ENCODE measurements around the gene RILPL2. TPM values are rescaled to one million over a fixed set of nuclear protein-coding genes. Genes with fewer than 3 reads are reported as not detected.

RILPL2 gene
- total RNA-seq, 1 donor from 2014 or later = 0.10 TPM

DNA sequence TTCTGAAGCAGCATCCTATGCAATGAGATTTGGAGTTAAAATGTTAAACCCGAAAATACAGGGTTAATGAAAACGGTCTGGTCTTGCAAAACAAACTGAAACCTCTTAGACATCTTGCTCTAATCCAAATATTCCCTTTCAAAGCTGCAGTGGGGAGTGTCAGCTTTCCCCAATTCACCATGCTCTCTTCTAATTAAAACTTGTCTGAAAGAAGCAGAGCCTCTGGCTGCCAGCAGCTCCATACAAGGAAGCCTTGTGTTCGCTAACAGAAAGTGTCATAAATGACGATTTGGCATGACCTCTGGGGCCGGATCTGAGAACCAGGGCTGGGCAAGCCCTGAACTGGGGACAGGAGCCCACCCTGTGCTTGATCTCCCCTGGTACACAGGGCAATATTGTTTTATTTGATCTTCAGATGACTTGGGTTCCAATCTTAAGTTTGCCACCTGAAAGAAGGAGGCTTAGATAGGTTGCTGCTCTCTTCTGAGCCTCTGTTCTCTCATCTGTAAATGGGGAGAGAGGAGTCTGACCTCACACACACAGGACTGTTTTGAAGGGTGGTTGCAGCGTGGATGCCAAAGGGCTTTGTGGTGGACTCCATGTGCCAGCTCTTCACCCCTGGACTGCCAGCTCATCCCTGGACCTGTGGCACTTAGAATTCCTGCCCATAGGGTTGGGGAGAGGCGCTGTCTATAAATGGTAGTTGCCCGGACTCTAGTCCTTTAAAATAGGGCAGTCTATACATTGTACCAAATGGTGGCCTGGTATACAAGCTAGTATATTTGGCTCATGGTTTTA, 44.7 kb downstream of the RILPL2 start:
- Mint-ChIP-seq H3K4me1 (ENCODE audit: low read depth, unreplicated experiment) (peaks cover 10% of the 10 kb centered on the region), H3K36me3 (ENCODE audit: unreplicated experiment) (no peaks in the 10 kb centered on the region), H3K27me3 (ENCODE audit: unreplicated experiment) (peaks cover 21% of the 10 kb centered on the region), H3K9me3 (ENCODE audit: unreplicated experiment) (peaks cover 11% of the 10 kb centered on the region), H3K27ac (ENCODE audit: unreplicated experiment) (no peak overlapping the region), H3K4me3 (ENCODE audit: unreplicated experiment) (no peak overlapping the region)
- TF ChIP-seq, protein P1, sequence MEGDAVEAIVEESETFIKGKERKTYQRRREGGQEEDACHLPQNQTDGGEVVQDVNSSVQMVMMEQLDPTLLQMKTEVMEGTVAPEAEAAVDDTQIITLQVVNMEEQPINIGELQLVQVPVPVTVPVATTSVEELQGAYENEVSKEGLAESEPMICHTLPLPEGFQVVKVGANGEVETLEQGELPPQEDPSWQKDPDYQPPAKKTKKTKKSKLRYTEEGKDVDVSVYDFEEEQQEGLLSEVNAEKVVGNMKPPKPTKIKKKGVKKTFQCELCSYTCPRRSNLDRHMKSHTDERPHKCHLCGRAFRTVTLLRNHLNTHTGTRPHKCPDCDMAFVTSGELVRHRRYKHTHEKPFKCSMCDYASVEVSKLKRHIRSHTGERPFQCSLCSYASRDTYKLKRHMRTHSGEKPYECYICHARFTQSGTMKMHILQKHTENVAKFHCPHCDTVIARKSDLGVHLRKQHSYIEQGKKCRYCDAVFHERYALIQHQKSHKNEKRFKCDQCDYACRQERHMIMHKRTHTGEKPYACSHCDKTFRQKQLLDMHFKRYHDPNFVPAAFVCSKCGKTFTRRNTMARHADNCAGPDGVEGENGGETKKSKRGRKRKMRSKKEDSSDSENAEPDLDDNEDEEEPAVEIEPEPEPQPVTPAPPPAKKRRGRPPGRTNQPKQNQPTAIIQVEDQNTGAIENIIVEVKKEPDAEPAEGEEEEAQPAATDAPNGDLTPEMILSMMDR (IDR thresholded peaks at IDR 0.05; ENCODE audit: partially characterized antibody, unreplicated experiment) = no peak
- DNase-seq = no peak

DNA sequence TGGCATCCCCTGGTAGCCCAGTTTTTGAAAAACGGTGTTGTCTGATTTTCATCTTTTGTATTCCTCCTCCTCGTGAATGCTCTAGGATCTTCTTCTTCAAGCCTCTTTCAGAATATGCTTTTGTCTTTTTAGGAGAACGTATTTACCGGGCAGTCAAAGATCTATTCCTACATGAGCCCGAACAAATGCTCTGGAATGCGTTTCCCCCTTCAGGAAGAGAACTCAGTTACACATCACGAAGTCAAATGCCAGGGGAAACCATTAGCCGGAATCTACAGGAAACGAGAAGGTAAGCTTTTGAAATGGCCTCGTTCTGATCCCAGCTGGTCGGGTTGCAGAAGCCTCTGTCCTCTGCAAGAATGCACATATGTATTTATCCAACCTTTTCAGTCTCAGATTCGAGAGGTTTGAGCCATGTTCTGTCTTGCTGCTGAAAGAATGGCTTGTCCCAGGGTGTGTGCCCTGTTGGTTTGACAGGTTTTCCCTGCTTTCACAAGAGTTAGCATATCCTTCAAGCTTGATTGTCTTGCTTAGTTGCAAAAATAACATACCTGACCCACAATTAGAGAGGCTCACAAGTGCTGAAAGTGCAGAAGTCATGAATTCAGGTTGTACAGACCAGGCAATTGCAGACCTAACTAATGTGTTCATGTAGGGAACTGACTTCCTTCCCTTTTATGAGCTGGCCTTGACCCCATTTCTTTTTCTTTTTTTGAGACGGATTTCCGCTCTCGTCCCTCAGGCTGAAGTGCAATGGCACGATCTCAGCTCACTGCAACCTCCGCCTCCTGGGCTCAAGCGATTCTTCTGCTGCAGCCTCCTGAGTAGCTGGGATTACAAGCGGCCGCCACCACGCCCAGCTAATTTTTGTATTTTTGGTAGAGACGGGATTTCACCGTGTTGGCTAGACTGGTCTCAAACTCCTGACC, 45.7 kb downstream of the RILPL2 start:
- Mint-ChIP-seq H3K36me3 (ENCODE audit: unreplicated experiment) (no peaks in the 10 kb centered on the region), H3K4me1 (ENCODE audit: low read depth, unreplicated experiment) (peaks cover 10% of the 10 kb centered on the region), H3K27me3 (ENCODE audit: unreplicated experiment) (peaks cover 21% of the 10 kb centered on the region), H3K4me3 (ENCODE audit: unreplicated experiment) (peak overlapping the region; percentile 95), H3K27ac (ENCODE audit: unreplicated experiment) (peak overlapping the region; percentile 9), H3K9me3 (ENCODE audit: unreplicated experiment) (peaks cover 8% of the 10 kb centered on the region)
- DNase-seq = no peak
- TF ChIP-seq, protein P1 (IDR thresholded peaks at IDR 0.05; ENCODE audit: partially characterized antibody, unreplicated experiment) = no peak

DNA sequence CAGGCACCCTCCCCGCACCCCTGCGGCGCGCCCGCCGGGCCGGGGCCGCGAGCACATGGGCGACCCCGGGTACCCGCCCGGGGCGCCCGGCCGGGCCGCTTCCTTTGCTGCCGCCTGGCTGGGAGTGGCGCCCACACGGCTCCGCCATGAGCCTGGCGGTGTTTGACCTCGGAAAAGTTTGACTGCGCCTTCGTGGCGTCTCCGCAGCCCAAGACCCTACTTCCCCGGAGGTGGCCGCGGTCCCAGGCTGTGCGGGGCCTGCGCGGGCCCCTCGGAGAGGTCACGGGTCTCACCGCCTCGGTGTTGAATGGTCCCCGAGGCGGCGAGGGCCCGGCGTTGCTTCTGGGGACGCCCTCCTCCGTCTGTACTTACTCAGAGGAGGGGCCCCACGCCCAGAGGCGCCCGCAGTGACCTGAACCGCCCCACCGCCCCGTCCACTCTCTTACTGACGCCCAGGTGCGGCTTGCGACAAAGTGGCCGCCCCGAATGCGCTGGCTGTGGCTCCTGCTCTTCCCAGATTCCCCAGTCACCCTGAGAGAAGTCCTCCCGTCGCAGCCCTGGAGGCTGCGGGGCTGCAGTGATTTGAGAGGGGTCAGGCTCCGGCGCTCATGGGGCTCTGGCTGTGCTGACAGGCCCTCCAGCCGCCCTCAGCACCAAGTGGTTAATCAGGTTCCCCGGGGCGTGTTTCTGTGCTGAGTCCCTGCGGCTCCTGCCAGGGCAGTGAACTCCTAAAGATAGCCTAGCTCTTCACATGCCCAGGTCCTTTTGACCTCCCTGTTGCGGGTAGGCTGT, 46.7 kb downstream of the RILPL2 start:
- Mint-ChIP-seq H3K9me3 (ENCODE audit: unreplicated experiment) (peaks cover 8% of the 10 kb centered on the region), H3K27ac (ENCODE audit: unreplicated experiment) (peak overlapping the region; percentile 64), H3K4me3 (ENCODE audit: unreplicated experiment) (peak overlapping the region; percentile 95), H3K36me3 (ENCODE audit: unreplicated experiment) (no peaks in the 10 kb centered on the region), H3K27me3 (ENCODE audit: unreplicated experiment) (peaks cover 20% of the 10 kb centered on the region), H3K4me1 (ENCODE audit: low read depth, unreplicated experiment) (peaks cover 10% of the 10 kb centered on the region)
- TF ChIP-seq, protein P1 (IDR thresholded peaks at IDR 0.05; ENCODE audit: partially characterized antibody, unreplicated experiment) = no peak
- DNase-seq = peak; percentile 38

- Mint-ChIP-seq H3K4me1 (ENCODE audit: low read depth, unreplicated experiment) (peaks cover 10% of the 10 kb centered on the region), H3K36me3 (ENCODE audit: unreplicated experiment) (no peaks in the 10 kb centered on the region), H3K9me3 (ENCODE audit: unreplicated experiment) (peaks cover 8% of the 10 kb centered on the region), H3K27ac (ENCODE audit: unreplicated experiment) (no peak overlapping the region), H3K4me3 (ENCODE audit: unreplicated experiment) (no peak overlapping the region), H3K27me3 (ENCODE audit: unreplicated experiment) (peaks cover 21% of the 10 kb centered on the region)
- TF ChIP-seq, protein P1 (IDR thresholded peaks at IDR 0.05; ENCODE audit: partially characterized antibody, unreplicated experiment) = no peak
- peak; percentile 31 for DNase-seq
Observed at GRCh38 chr12:123388951-123389559, 47.4 kb downstream of the RILPL2 start.
